HS-27A (cell line): ENCODE measurements around the gene POLR1G.
A peak's percentile ranks its signal among the peaks of the same experiment; 100 is the strongest.
"Not testable (repeated sequence)": the region's sequence is repeated elsewhere in the genome, so short reads cannot be mapped to it uniquely, and the experiment has no call there.

Experiments used
- DNase-seq: peaks from one replicate; pipeline ENCODE4 v3.0.0-alpha.2; 2012; ENCODE audit warnings: low read depth, missing footprints

The POLR1G gene

GRCh38 chr19:45420871-45421270 lies 14.4 kb downstream of the POLR1G start:
- DNase-seq = no peak

- DNase-seq = no peak
Measured at GRCh38 chr19:45421947-45422498, 15.6 kb downstream of the POLR1G start.

GRCh38 chr19:45423033-45423588 lies 16.7 kb downstream of the POLR1G start:
- no peak for DNase-seq

GRCh38 chr19:45423589-45424190 lies 17.2 kb downstream of the POLR1G start, which contains the start of gene ERCC1:
TSS of gene ERCC1 (minus strand) at chr19:45423917. CDS start at chr19:45423374, 543 bp downstream.
- peak; percentile 98 for DNase-seq

GRCh38 chr19:45424191-45425058 lies 18.0 kb downstream of the POLR1G start:
- DNase-seq = peak; percentile 94

- DNase-seq = no peak
Measured at GRCh38 chr19:45428384-45429231, 22.2 kb downstream of the POLR1G start.

- DNase-seq = not testable (repeated sequence)
Measured at GRCh38 chr19:45429896-45430295, 23.5 kb downstream of the POLR1G start.

GRCh38 chr19:45431008-45431407 lies 24.6 kb downstream of the POLR1G start:
- DNase-seq = not testable (repeated sequence)

- not testable (repeated sequence) for DNase-seq
Measured at GRCh38 chr19:45432543-45432942, 26.1 kb downstream of the POLR1G start.

GRCh38 chr19:45437328-45437727 lies 30.9 kb downstream of the POLR1G start:
- DNase-seq = no peak

- no peak for DNase-seq
Measured at GRCh38 chr19:45439190-45439568, 32.7 kb downstream of the POLR1G start.

- no peak for DNase-seq
Measured at GRCh38 chr19:45439569-45440258, 33.3 kb downstream of the POLR1G start.

- no peak for DNase-seq
Measured at GRCh38 chr19:45440259-45440638, 33.8 kb downstream of the POLR1G start.

- no peak for DNase-seq
Measured at GRCh38 chr19:45440873-45441654, 34.6 kb downstream of the POLR1G start.

GRCh38 chr19:45442408-45442777 lies 35.9 kb downstream of the POLR1G start:
- no peak for DNase-seq

GRCh38 chr19:45442778-45443461 lies 36.5 kb downstream of the POLR1G start:
- peak; percentile 34 for DNase-seq

- peak; percentile 91 for DNase-seq
Measured at GRCh38 chr19:45443462-45444317, 37.2 kb downstream of the POLR1G start.

GRCh38 chr19:45444318-45445041 lies 38.0 kb downstream of the POLR1G start:
- no peak for DNase-seq
